SK-MEL-5 (cell line): ENCODE measurements around the gene PRAF2. TPM values are rescaled to one million over a fixed set of nuclear protein-coding genes. Genes with fewer than 3 reads are reported as not detected.

Experiments
- small RNA-seq, 2 experiments: library from RNA; depleted of rRNA; stranded (forward); fragments of <200 nt; gene quantifications; one replicate each; pipeline ENCODE3, GENCODE V24; 2014
- total RNA-seq: library from RNA; depleted of rRNA; stranded (reverse); fragments of >200 nt; shearing (Covaris generic); gene quantifications from 2 replicates; pipeline ENCODE4 v1.2.3, GENCODE V29; 2014; rRNA removed

PRAF2 gene
- total RNA-seq, 1 experiment from 2014 or later: 2.3 TPM

Small RNAs within 50 kb of the gene (small RNA-seq; reads per million reads assigned to genes)
- 0.08 to 0.10 reads per million in 2 experiments for gene RNU4-52P

Other genes with a start within 250 kb of the PRAF2 start
- gene ERAS, start 247.5 kb downstream of the PRAF2 start, total RNA-seq: 0.40 TPM in 1 of 2 replicates, not detected in the other
- 29.5 and 35.2 TPM in 2 replicates for gene PCSK1N, start 238.4 kb downstream of the PRAF2 start, total RNA-seq
- gene TIMM17B, start 176.2 kb downstream of the PRAF2 start, total RNA-seq: 34.9 and 39.7 TPM in 2 replicates
- gene PQBP1, start 176.1 kb downstream of the PRAF2 start, total RNA-seq: 50.3 and 72.2 TPM in 2 replicates
- gene SLC35A2, start 162.4 kb downstream of the PRAF2 start, total RNA-seq: 27.9 and 31.0 TPM in 2 replicates
- gene PIM2, start 155.0 kb downstream of the PRAF2 start, total RNA-seq: 8.6 and 9.8 TPM in 2 replicates
- gene OTUD5, start 116.4 kb downstream of the PRAF2 start, total RNA-seq: 22.7 and 26.2 TPM in 2 replicates
- gene KCND1, start 102.2 kb downstream of the PRAF2 start, total RNA-seq: 0.13 and 0.24 TPM in 2 replicates
- gene GRIPAP1, start 71.7 kb downstream of the PRAF2 start, total RNA-seq: 16.6 and 17.0 TPM in 2 replicates
- gene TFE3, start 30.6 kb downstream of the PRAF2 start, total RNA-seq: 17.0 and 20.0 TPM in 2 replicates
- 0.77 and 1.0 TPM in 2 replicates for gene CCDC120, start 15.0 kb downstream of the PRAF2 start, total RNA-seq
- 71.6 and 87.0 TPM in 2 replicates for gene WDR45, start 5.9 kb upstream of the PRAF2 start, total RNA-seq
- gene GPKOW, start 49.7 kb upstream of the PRAF2 start, total RNA-seq: 29.0 and 31.2 TPM in 2 replicates
- gene MAGIX, start 88.8 kb upstream of the PRAF2 start, total RNA-seq: 1.4 and 2.6 TPM in 2 replicates
- gene PLP2, start 97.9 kb upstream of the PRAF2 start, total RNA-seq: 8.1 and 9.1 TPM in 2 replicates
- gene PRICKLE3, start 112.4 kb upstream of the PRAF2 start, total RNA-seq: 21.1 and 24.8 TPM in 2 replicates
- 72.1 and 73.0 TPM in 2 replicates for gene SYP, start 126.2 kb upstream of the PRAF2 start, total RNA-seq
- gene CACNA1F, start 159.3 kb upstream of the PRAF2 start, total RNA-seq: not detected in 2 replicates
- gene CCDC22, start 161.5 kb upstream of the PRAF2 start, total RNA-seq: 11.5 and 12.2 TPM in 2 replicates
- 0.21 and 0.24 TPM in 2 replicates for gene FOXP3, start 190.7 kb upstream of the PRAF2 start, total RNA-seq
- gene PPP1R3F, start 195.8 kb upstream of the PRAF2 start, total RNA-seq: 9.1 and 12.8 TPM in 2 replicates
- not detected in 2 replicates for gene GAGE10, start 229.6 kb upstream of the PRAF2 start, total RNA-seq
- gene GAGE12J, start 248.0 kb upstream of the PRAF2 start, total RNA-seq: 37.1 TPM in 1 of 2 replicates, not detected in the other